HG02623 (cell line): Measurements from ENCODE around the gene FCMR.

Source experiments
- ATAC-seq: cut with Tn5 transposase; IDR thresholded peaks from one replicate; pipeline ENCODE4 v1.9.1; 2021; ENCODE audit warnings: moderate library complexity; ENCODE audit not compliant: unreplicated experiment

The FCMR gene

GRCh38 chr1:206951318-206952100, 29.8 kb upstream of the FCMR start:
- no peak for ATAC-seq

- no peak for ATAC-seq
Measured at GRCh38 chr1:206949641-206950040, 27.9 kb upstream of the FCMR start.

- no peak for ATAC-seq
Measured at GRCh38 chr1:206949208-206949607, 27.5 kb upstream of the FCMR start.

GRCh38 chr1:206947255-206947654, 25.5 kb upstream of the FCMR start:
- ATAC-seq: no peak

- no peak for ATAC-seq
Measured at GRCh38 chr1:206946261-206946660, 24.5 kb upstream of the FCMR start, which contains the start of gene PIGR. PIGR (minus strand) TSS chr1:206946466; CDS start chr1:206940531, 5,935 bp downstream.

- ATAC-seq: no peak
Measured at GRCh38 chr1:206945779-206946178, 24.0 kb upstream of the FCMR start.

- ATAC-seq: no peak
Measured at GRCh38 chr1:206944703-206945102, 23.0 kb upstream of the FCMR start.

- no peak for ATAC-seq
Measured at GRCh38 chr1:206941766-206942418, 20.2 kb upstream of the FCMR start.

- ATAC-seq: no peak
Measured at GRCh38 chr1:206940588-206940936, 18.8 kb upstream of the FCMR start.

GRCh38 chr1:206939841-206940587, 18.3 kb upstream of the FCMR start:
- ATAC-seq: no peak

- ATAC-seq: no peak
Measured at GRCh38 chr1:206939131-206939530, 17.4 kb upstream of the FCMR start.

GRCh38 chr1:206937425-206937824, 15.7 kb upstream of the FCMR start:
- no peak for ATAC-seq

GRCh38 chr1:206935491-206936067, 13.8 kb upstream of the FCMR start:
- no peak for ATAC-seq

GRCh38 chr1:206933333-206933945, 11.7 kb upstream of the FCMR start:
- ATAC-seq: no peak

- no peak for ATAC-seq
Measured at GRCh38 chr1:206932177-206932576, 10.4 kb upstream of the FCMR start.

GRCh38 chr1:206931709-206932108, 10.0 kb upstream of the FCMR start:
- ATAC-seq: no peak

- peak; percentile 69 for ATAC-seq
Measured at GRCh38 chr1:206930210-206930798, 8.6 kb upstream of the FCMR start.

GRCh38 chr1:206929524-206929923, 7.8 kb upstream of the FCMR start:
- ATAC-seq: no peak

- ATAC-seq: no peak
Measured at GRCh38 chr1:206926286-206926685, 4.5 kb upstream of the FCMR start.

GRCh38 chr1:206925106-206925736, 3.5 kb upstream of the FCMR start:
- peak; percentile 40 for ATAC-seq
